T-helper 1 cell treated with Interleukin-12 subunit alpha and Interleukin-12 subunit beta and Interleukin-4 antibody, amounts not matched to agents 30 ng/mL and 1 ng/mL, for 36 hours (primary cell): ENCODE results near the gene SPOCK2. TPM values are rescaled to one million over a fixed set of nuclear protein-coding genes. Genes with fewer than 3 reads are reported as not detected.

Experiments
- intact Hi-C: fragments of 100-400 bp; cut with micrococcal nuclease; formaldehyde crosslinking; loops from one replicate; pipeline ENCODE4 v1.15.1; 2024
- total RNA-seq: library from RNA; stranded (reverse); gene quantifications from 2 replicates; pipeline ENCODE4 v1.2.3, GENCODE V29; 2022

Gene SPOCK2
- total RNA-seq, 1 donor from 2014 or later = 344 TPM

DNA sequence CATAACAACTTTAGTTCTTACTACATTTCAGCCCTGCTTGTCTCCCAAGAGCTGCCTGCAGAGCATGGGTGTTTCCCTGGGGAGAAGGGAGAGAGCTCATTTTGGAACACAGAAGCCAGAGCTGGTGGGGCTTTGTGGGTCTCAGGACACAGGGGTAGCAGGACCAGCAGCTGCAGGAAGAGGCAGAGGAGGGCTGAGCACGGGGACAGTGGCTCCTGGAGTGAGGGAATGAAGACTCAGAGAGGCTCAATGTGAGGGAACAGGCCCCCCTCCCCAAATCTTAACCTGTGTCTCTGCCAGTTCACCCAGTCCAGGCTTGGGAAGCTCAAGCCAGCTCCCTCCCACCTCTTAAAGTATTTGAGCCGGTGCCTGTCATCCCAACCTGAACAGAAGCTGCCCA, 74.2 kb downstream of the SPOCK2 start:
- intact Hi-C loops = no loop called here

DNA sequence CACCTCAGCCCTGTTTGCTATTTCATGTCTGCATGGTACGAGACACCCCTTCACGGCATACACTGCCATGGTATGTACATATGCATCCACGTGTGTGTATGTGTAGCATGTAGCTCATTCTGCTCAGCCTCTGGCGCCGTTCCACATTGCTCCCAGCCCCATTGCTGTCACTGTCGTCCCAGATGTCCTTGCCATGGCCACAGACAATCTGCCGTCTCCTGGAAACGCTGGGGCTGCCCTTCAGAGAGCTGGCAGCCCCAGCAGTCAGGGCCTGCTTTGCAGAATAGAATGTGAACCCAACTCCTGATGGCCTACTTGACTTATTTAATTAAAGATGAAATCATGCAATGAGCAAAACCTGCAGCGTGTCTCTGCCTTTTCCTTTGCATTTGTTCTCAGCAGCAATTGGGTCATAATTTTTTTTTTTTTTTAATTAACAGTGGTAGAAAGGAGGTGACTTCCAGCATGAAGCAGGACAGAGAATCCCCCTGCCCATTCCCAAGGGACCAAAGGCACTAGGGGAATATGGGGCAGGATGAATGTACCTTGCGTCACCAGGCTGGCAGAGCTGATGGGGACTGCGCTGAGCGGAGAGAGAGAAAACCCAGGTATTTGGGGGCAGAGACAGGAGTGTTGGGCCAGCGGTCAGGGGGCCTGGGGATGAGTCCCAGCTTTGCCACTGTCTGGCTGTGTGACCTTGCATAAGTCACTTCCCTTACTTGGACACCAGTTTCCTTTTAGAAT, 75.0 kb downstream of the SPOCK2 start:
- intact Hi-C loops = no loop called here

DNA sequence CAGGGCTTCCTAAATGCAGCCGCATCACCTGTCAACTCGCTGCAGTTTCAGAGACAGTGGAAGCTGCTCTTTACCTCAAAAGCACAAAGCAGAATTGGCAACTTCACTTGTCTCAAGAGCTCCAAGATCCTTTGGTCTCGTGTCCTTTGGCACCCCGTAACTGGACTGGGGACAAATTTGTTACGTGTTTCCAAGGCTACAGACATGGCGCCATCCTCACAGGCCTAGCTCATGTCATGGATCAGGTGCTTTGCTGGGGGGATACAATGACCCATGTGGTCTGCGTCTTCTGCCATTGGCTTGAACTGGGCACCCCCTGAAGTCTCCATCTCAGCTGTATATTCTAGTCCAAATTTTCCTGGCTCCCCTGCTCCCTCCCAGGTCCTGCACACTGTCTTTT, 75.6 kb downstream of the SPOCK2 start:
- intact Hi-C loops = no loop called here

DNA sequence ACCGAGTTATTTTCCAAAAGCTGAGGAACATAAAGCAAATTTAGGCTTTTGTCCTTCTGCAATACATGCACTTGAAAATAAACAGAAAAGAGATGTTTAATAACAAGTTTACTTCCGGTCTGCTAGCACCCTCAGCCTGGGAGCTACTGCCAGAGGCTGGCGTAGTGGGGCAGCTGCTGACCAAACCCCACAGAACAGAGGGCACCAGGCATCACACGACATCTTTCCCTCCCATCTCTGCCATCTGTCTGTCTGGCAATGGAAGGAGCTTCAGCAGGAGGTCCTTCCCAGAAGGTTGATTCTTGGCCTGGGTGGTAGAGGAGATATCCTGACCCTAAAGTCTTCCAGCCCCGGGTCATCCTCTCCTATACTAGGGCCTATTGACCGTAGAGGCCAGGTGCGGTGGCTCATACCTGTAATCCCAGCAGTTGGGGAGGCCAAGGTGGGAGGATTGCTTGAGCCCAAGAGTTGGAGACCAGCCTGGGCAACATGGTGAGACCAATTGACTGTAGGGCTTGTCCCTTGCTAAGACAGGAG, 76.3 kb downstream of the SPOCK2 start:
- intact Hi-C loops = no loop called here

DNA sequence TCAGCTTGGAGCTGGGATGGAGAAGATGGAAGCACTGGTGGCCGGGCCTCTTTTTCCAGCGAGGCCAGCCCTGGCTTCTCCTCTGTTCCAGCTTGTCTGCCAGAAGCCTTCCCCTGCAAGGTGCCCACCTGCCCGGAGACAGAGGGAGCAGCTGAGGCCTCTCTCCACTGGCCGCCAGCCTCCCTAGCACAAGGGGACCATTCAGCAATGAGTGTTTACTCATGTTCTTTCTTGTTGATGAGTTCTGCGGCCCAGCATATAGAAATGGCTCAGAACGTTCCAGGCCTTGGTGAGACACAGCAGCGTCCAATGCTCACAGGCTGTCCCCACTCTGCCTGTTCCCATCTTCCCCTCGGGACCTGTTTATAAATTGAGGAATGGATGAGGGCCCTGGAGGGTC, 76.9 kb downstream of the SPOCK2 start:
- intact Hi-C loops = no loop called here

DNA sequence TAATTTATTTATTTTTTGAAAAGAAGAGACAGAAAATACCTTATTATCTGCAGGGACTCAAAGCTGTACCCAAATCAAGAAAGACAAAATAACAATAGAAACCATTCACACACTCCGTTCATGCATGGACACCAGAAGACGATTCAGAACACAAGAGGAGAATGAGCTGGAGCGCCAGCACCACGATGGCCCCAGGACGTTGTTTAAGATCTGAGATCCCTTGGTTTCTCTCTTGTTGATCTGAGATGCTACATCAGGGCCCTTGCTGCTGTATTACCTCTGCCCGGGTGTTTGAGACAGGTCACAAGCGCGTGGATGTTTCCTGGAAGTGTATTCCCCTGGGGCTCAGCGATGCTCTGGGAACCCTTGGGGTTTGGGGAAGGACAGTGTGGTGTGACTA, 77.3 kb downstream of the SPOCK2 start:
- intact Hi-C loops = no loop called here

DNA sequence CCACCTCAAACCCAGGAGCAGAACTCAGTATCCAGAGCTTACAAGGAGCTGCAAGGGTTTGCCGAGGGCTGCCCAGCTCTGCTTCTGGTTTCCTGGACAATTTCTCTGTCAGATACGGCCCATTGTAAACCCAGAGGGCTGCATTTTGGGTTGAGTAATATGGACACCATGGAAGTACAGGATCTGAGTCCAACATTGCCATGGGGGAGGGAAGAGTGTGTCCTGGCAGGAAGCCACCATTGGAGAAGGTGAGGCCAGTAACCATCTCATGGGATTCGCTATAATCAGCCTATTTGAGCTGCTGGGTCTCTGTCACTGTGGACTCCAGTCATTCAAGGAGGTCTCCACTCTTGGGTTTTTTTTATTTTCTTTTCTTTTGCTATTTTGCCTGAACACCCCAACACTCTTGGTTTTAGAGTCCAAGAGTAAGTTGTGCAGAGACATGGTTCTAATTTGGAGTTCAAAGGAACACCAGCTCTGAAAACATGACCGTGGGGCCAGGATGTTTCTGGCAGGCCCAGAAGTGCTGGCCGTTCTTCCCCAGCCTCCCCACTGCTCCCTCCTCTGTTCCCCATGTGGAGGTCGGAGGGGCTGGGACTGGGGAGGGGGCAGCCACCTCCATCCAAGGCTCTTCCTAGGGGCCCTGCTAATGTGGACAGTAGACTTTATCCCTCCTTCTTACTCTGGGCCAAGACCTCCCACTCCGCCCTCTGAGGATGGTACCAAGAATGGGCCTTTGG, 77.9 kb downstream of the SPOCK2 start:
- intact Hi-C loops = no loop called here

DNA sequence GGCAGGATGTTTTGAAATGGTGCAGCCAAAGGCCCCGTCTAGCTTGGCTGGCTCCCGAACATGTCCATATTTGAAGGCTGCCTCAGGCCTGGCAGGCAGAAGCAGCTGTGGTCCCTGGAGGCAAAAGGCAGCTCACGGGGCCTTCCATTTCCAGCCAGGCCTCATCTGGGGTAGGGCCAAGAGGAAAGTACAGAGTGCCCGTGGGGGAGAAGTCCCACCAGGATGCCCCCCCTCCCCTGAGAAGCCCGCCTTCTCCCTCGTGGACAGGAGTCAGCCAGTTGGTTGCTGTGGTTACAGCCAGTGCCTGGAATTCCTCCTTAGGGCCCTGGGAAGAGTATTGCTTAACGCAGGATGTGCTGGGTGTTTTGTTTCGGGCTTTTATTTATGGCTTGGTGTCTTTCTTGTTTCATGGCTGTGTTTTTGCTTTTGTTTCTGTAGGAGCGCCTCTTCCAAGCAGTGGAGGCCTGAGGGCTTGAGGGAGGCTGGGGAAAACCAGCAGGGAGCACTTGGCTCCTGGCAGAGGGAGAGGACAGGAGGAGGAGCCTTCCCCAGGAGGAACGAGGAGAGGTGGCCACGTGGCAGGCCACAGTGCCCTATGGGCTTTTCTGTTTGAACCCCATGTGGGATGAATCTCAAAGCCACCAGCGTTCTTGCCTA, 78.8 kb downstream of the SPOCK2 start:
- intact Hi-C loops = no loop called here

DNA sequence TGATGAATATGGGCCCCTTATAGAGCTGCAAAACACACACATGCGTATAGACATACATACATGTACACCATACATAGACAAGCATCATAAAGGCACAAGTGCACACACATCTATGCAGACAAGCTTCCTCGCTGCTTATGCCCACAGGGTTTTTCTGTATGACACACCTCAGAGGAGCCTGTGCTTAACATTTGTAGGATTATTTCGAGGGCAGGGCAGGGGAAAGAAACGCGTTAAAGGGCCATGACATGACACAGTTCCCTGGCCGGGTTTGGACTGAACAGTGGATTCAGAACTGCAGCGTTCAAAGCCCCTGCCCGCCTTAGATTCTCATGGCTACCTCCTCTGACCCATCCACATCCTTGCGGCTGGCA, 79.3 kb downstream of the SPOCK2 start:
- intact Hi-C loops = no loop called here

Other genes starting within 250 kb of the SPOCK2 start
- 188 and 192 TPM in 2 replicates for gene PSAP, start 237.3 kb downstream of the SPOCK2 start, total RNA-seq
- gene CHST3, start 124.2 kb downstream of the SPOCK2 start, total RNA-seq = not detected in 2 replicates
- 84.4 and 88.0 TPM in 2 replicates for gene ANAPC16, start 127.5 kb upstream of the SPOCK2 start, total RNA-seq
- 27.1 and 27.9 TPM in 2 replicates for gene ASCC1, start 127.7 kb upstream of the SPOCK2 start, total RNA-seq
- gene DDIT4, start 185.4 kb upstream of the SPOCK2 start, total RNA-seq = 202 and 211 TPM in 2 replicates